Measurements from ENCODE around the gene CEBPG.

The CEBPG gene

DNA sequence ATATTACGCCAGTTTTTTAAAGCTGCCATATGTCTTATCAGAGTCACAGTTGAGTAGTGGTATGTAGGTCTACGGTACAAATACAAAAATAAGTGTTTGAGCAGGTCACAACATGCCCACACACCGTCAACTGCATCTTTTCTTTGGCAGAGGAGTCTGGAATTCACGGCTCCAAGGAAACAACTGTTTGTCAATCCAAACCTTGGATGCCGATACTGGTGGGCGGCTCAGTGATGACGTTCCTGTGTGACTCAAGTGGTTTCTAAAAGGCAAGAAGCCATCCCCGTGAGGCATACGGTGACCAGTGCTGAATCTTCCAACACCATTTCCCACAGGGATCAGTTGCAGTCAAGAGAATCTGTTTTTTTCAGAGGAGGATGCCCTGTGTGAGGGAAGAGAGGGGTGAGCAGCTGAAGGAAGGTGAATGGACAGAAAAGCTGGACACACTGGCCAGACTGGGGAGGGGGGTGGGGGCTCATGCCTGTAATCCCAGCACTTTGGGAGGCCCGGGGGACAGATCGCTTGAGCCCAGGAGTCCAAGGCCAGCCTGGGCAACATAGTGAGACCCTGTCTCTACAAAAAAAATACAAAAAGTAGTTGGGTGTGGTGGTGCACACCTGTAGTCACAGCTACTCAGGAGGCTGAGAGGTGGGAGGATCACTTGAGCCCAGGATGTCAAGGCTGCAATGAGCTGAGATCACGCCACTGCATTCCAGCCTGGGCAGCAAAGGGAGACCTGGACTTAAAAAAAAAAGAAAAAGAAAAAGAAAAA, 22.8 kb upstream of the CEBPG start:
- no peak overlapping the region for H3K4me3 ChIP-seq (ENCODE audit: low read depth, low read length)

GRCh38 chr19:33355535-33355934, 18.0 kb upstream of the CEBPG start:
- TF ChIP-seq, protein P1, sequence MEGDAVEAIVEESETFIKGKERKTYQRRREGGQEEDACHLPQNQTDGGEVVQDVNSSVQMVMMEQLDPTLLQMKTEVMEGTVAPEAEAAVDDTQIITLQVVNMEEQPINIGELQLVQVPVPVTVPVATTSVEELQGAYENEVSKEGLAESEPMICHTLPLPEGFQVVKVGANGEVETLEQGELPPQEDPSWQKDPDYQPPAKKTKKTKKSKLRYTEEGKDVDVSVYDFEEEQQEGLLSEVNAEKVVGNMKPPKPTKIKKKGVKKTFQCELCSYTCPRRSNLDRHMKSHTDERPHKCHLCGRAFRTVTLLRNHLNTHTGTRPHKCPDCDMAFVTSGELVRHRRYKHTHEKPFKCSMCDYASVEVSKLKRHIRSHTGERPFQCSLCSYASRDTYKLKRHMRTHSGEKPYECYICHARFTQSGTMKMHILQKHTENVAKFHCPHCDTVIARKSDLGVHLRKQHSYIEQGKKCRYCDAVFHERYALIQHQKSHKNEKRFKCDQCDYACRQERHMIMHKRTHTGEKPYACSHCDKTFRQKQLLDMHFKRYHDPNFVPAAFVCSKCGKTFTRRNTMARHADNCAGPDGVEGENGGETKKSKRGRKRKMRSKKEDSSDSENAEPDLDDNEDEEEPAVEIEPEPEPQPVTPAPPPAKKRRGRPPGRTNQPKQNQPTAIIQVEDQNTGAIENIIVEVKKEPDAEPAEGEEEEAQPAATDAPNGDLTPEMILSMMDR (IDR thresholded peaks at IDR 0.05; ENCODE audit: low read depth, low read length): no peak
- no peak overlapping the region for H3K4me3 ChIP-seq (ENCODE audit: low read depth, low read length)

More for the DNA sequence above, 22.8 kb upstream of the CEBPG start:
- TF ChIP-seq, protein P1 (IDR thresholded peaks at IDR 0.05; ENCODE audit: low read depth, low read length): no peak

GRCh38 chr19:33357556-33357955, 16.0 kb upstream of the CEBPG start:
- H3K4me3 ChIP-seq (ENCODE audit: low read depth, low read length): no peak overlapping the region
- TF ChIP-seq, protein P1 (IDR thresholded peaks at IDR 0.05; ENCODE audit: low read depth, low read length): no peak

GRCh38 chr19:33358408-33358807, 15.1 kb upstream of the CEBPG start:
- TF ChIP-seq, protein P1 (IDR thresholded peaks at IDR 0.05; ENCODE audit: low read depth, low read length): no peak
- no peak overlapping the region for H3K4me3 ChIP-seq (ENCODE audit: low read depth, low read length)

DNA sequence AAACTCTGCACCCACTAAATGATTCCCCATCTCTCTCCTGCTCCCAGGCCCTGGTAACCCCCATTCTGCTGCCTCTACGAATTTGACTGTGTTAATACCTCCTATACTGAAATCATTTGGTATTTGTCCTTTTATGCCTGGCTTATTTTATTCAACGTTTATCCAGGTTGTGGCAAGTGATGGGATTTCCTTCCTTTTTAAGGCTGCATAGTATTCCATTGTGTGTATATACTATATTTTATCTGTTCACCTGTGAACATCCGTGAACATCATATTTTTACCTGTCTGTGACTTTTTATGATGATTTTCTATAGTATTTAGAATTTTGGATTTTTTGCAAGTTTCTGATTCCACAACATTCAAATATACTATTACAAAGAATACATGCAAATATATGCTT, 13.9 kb upstream of the CEBPG start:
- TF ChIP-seq, protein P1 (IDR thresholded peaks at IDR 0.05; ENCODE audit: low read depth, low read length): no peak
- H3K4me3 ChIP-seq (ENCODE audit: low read depth, low read length): no peak overlapping the region

GRCh38 chr19:33362508-33363228, 10.8 kb upstream of the CEBPG start:
- H3K4me3 ChIP-seq (ENCODE audit: low read depth, low read length): no peak overlapping the region
- TF ChIP-seq, protein P1 (IDR thresholded peaks at IDR 0.05; ENCODE audit: low read depth, low read length): no peak

DNA sequence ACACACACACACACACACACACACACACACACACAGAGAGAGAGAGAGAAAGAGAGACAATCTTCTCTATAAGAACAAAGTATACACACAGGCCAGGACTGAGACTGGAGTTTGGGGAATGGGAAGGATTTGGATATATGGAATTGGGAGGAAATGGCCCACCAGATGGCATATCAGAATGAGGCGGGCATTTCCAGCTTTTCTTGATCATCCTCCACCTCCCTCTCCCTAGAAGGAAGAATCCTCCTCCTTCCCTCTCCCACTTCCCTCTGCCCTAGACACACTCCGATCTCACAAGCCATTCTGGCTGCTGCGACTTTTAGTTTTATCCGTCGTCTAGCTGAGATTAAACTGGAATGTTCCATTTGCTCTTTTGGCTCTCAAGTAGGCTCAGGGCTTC, 10.0 kb upstream of the CEBPG start:
- TF ChIP-seq, protein P1 (IDR thresholded peaks at IDR 0.05; ENCODE audit: low read depth, low read length): no peak

More for the DNA sequence above, 10.0 kb upstream of the CEBPG start:
- no peak overlapping the region for H3K4me3 ChIP-seq (ENCODE audit: low read depth, low read length)
